GM13976 (cell line): ENCODE data around the gene DGKB.

Experiments
- DNase-seq: peaks from one replicate; pipeline ENCODE4 v3.0.0; 2012; ENCODE audit warnings: low spot score
- in situ Hi-C: fragments of 300-500 bp; cut with MboI; formaldehyde crosslinking; loops from one replicate; pipeline ENCODE4 v1.12.0; 2022; ENCODE audit warnings: low sequenced_read_pairs, mixed read lengths, inconsistent platforms; ENCODE audit not compliant: unreplicated experiment
- TF ChIP-seq, protein P1 (sequence below): IDR thresholded peaks from 2 replicates; pipeline ENCODE4 v1.5.1; 2012; ENCODE audit warnings: borderline replicate concordance, mild to moderate bottlenecking; ENCODE audit not compliant: insufficient read depth; ENCODE audit errors: extremely low read depth, missing control alignments, control extremely low read depth

Gene DGKB

GRCh38 chr7:14855033-14855794 is 47.3 kb downstream of the DGKB start:
- in situ Hi-C loops: no loop called here
- TF ChIP-seq, protein P1, sequence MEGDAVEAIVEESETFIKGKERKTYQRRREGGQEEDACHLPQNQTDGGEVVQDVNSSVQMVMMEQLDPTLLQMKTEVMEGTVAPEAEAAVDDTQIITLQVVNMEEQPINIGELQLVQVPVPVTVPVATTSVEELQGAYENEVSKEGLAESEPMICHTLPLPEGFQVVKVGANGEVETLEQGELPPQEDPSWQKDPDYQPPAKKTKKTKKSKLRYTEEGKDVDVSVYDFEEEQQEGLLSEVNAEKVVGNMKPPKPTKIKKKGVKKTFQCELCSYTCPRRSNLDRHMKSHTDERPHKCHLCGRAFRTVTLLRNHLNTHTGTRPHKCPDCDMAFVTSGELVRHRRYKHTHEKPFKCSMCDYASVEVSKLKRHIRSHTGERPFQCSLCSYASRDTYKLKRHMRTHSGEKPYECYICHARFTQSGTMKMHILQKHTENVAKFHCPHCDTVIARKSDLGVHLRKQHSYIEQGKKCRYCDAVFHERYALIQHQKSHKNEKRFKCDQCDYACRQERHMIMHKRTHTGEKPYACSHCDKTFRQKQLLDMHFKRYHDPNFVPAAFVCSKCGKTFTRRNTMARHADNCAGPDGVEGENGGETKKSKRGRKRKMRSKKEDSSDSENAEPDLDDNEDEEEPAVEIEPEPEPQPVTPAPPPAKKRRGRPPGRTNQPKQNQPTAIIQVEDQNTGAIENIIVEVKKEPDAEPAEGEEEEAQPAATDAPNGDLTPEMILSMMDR: no peak
- no peak for DNase-seq

DNA sequence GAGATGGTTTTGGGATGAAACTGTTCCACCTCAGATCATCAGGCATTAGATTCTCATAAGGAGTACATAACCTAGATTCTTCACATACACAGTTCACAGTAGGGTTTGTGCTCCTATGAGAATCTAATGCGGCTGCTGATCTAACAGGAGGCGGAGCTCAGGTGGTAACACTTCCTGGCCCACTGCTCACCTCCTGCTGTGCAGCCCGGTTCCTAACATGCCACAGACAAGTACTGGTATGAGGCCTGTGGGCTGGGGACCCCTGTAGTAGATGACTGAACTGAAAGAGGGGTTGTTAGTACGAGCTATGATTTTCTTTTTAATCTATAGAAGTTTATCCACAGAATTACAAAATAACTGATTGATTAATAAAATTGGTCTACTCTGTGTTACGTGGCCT is 48.1 kb downstream of the DGKB start:
- TF ChIP-seq, protein P1: no peak
- DNase-seq: no peak
- in situ Hi-C loops: no loop called here

DNA sequence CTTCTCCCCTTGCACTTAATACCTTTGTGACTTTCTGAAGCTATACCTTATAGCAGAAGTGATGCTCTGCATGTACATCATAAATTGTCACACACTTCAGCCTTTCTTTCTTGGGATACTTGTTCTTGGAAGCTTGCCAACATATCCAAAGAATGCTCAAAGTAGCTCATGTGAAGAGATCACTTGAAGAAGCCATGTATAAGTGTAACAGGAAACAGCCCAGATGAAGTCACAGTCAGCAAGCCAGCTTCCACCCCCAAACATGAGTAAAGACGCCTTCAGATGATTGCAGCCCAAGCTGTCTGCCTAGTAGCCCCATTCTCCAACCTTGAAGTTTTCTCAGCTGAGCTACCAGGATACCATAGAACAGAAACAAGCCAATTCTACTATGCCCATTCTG is 50.9 kb downstream of the DGKB start:
- in situ Hi-C loops: no loop called here
- DNase-seq: no peak
- TF ChIP-seq, protein P1: no peak

- DNase-seq: no peak
- in situ Hi-C loops: no loop called here
- TF ChIP-seq, protein P1: no peak
These were observed 52.5 kb downstream of the DGKB start for GRCh38 chr7:14850039-14850438.

- TF ChIP-seq, protein P1: no peak
- no peak for DNase-seq
- in situ Hi-C loops: no loop called here
These were observed 56.1 kb downstream of the DGKB start for GRCh38 chr7:14846405-14846804.

DNA sequence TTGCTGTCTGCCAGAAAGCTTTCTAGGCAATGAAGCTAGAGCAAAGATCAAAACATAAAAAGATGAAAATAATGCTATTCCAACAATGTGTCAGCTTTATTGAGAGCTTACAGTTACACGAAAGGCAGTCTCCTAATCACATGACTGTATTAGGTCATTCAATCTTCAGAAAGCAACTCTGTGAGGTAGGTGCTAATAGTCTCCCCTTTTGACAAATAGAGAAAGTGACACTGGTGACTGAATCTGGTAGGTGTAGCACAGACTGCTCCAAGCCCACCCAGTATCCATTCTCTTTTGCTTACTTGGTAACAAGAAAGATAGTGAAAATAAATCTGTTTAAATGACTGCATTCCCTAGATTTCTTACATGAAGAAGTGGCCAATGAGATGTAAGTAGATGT is 58.8 kb downstream of the DGKB start:
- TF ChIP-seq, protein P1: no peak
- in situ Hi-C loops: no loop called here
- DNase-seq: no peak
